Raji (cell line): ENCODE data around the gene KRT23.

Source experiments
- POLR2A ChIP-seq: IDR thresholded peaks from 2 replicates; pipeline ENCODE4 v1.6.1; 2011; ENCODE audit warnings: low read depth, low read length, control low read depth; ENCODE audit not compliant: insufficient read depth

Gene KRT23

DNA sequence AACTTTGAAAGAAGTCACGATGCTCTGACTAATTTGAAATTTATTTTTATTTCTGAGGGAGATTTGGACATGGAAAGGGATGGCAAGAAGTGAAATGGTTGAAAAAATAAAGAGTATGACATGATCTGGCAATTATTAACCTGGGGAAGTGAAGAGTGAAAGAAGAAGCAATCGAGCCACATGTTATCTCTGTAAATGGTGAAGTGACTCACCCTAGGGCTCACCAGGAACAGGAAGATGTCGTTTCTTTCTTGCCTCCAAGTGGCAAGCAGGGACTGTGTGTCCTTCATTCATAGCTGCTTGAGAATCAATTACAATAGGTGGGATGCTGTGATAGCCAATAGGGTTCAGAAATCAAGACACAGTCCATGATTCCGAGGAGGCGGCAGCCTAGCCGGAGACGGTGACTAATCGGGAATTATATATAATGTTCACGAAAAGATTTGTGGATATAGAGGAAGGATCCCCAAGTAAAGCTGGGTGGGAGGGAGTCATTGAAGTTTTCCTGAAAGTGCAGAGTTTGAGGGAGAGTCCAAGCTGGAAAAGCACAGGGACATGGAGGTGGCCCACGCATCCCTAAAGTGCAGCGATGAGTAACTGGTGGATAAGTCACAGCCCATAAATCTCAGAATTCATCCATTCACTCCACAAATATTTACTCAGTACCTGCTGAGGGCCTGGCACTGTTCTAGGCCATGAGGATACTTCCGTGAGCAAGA, 34.2 kb downstream of the KRT23 start:
- TF ChIP-seq POLR2A = no peak

DNA sequence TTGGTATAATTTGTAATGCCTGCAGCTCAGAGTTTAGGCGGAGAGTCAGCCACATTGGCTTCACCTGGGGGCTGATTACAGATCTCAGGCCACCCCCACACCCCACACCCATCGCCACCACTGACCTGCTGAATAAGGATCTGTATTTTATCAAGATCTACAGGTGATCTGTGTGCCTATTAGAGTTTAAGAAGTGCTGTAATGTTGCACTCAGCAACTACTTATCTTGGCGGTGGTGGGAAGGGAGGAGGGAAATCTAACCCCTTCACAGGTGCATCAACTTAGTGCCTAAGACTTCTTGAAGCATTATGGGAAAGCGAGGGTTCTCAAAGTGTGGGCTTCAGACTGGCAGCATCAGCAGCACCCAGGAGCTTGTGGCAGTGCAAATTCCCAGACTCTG, 34.9 kb downstream of the KRT23 start:
- TF ChIP-seq POLR2A = no peak

DNA sequence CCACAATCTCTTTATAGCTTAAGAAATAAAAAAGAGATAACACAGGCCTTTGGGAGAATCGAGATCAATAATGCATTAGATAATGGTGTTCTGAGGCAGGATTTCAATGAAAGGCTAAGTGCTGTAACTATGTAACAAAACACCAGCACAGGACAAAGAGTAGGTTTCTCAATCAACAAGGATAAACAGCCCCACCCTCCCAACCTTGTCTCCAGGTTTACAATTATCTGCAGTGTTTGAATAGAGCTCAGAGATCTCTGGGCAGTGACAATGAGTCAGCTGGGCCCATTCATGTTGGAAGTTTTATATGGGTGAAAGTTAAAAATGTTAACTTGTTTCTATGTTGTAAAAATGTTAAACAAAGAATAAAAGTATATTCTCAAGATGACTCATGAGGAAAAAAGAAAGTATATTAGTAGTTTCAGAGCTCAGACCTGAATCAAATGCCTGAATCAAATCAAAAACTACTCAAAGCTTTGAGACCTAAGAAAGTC, 35.4 kb downstream of the KRT23 start:
- no peak for TF ChIP-seq POLR2A

DNA sequence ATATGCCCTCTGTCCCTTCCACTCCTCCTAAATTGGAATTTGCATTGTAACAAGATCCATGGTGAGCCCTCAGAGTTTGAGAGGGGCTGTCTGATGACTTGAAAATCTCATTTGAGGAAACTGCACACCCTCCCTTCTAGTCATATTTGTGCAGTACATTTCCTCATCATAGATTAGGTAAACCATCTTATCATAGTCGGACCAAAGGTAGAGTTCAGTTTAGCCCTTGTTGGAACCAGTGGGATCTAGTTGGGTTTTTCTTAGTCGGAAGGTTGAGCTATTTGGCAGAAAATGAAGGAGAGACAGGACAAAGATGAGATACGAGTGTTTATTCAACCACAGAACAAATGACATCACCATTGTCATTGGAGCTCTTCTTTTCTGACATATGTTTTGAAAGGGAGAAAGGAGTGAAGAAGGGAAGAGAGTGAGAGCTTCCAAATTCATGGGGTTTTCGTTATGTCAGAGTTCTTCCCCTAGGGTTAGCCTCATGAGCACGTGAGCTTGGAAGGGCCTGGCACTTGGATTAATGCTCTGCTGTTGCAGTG, 36.6 kb downstream of the KRT23 start:
- TF ChIP-seq POLR2A = no peak

DNA sequence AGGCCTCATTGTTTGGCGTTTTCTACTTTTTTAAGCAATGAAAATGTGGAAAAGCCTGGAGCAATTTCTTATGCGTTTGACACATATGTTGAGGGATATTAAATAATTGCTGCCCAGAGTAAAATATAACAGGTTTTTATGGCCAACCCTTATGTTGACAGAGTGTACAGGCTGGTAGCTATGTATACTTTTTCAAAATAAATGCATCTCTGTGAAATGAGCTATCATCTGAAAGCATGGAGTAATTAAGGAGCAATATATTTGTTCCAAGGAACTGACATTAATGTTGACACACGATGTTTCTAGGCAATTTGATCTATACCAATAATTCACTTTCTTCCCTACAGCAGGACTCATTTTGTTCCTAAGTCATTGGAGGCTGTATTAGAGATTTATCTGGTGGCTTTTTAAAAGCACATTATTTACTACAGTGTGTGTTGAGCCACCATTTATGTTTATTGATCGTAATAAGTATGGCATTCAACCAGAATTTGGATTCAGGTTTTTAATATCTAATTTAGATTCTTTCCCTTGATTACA, 40.5 kb downstream of the KRT23 start:
- TF ChIP-seq POLR2A = no peak

DNA sequence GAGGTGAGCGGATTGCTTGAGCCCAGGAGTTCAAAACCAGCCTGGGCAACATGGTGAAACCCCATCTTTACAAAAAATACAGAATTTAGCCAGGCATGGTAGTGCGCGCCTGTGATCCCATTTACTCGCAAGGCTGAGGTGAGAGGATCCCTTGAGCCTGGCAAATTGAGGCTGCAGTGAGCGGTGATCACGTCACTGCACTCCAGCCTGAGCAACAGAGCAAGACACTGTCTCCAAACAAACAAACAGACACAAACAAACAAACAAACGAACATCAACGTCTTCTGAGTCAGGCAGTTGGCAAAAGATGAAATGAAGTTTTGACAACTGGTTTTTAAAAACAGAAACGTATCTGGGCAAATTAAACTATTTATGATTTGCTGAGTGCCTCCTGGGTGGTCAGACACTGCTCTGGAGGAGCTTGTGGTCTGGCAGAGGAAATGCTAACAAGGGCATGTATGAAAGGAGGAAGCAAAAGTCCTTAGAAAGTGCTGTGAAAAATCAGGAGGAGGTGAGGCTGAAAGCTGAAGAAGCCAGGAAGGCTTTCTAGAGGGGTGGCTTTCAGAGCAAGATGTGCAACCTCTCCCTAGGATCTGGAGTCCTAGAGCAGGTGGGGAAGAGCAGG, 42.2 kb downstream of the KRT23 start:
- TF ChIP-seq POLR2A = no peak

DNA sequence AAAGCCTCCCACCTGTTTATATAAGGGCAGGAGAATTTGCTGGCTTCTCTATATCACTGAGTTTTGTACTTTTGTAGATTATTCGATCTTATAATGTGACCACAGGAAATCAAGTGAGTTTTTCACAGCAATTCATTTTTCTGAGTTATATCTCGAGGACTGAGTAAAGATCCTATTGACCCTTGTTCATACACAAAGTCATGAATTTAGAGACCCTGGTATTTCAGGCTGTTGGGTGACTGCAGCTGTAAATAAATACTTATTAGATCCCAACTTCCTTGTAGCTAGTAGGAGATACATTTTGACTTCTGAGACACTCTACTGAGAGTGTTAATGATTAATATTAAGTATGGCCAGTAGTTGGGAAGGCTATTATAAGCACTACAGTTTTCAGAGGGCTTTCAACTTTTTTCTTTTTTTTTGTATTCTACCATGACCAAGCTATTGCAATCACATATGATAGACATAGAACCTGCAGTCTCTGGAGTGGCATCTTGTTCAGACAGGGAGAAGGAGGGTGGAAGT, 49.2 kb downstream of the KRT23 start:
- no peak for TF ChIP-seq POLR2A

DNA sequence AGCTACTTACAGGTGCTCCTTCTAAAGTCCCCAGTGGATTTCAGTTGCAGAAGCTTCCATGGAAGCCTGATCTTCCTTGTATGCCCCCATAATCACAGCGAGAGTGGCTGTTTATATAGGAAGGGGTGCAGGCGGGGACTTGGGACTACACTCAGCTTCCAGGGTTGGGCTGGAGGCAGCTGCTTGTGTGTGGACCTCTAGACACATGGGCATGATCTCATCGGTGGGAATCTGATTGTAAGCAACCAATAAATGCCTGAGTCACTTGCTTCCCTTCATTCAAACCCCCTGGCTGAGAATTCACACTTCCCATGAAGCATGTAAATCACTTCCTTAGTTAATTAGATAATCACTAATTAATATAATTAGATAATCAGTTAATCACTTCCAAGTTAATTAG, 51.4 kb downstream of the KRT23 start:
- no peak for TF ChIP-seq POLR2A

DNA sequence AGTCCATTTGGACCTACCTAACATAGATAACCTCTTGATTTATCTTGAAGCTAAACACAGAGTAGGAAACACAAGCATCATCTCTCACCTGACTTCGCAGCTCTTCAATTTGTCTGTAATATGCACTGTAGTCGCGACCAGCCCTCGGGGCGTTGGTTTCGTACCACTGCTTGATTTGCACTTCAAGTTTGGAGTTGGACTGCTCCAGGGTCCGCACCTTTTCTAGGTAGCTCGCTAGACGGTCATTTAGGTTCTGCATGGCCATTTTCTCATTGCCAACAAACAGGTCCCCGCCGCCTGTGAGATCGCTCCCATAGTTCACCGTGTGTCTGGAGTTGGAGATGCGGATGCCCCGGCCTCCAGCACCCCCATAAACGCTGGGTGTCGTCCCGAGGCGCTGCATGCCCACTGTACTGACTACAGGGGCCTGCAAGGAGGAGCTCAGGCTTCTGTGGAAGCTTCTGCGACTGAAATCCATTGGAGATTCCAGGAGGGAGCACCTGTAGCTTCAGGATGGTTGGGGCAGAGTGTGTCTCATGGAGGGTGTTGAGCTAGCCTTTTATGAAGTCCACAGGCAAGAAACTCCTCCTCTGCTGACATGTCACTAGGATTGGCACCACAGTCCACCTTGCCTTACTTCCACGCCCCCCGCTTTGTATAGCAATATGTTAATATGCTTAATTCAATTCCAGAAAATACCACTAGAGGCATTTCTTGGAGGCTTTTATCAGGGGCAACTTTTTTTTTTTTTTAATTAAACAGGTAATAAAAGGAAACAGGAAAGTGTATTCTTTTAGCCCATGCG, 52.5 kb downstream of the KRT23 start, which contains the start of gene KRT20:
KRT20 (minus strand) TSS at position 535 of the 805 bp plus-strand sequence; CDS start at position 478, 57 bp downstream.
- TF ChIP-seq POLR2A = no peak

DNA sequence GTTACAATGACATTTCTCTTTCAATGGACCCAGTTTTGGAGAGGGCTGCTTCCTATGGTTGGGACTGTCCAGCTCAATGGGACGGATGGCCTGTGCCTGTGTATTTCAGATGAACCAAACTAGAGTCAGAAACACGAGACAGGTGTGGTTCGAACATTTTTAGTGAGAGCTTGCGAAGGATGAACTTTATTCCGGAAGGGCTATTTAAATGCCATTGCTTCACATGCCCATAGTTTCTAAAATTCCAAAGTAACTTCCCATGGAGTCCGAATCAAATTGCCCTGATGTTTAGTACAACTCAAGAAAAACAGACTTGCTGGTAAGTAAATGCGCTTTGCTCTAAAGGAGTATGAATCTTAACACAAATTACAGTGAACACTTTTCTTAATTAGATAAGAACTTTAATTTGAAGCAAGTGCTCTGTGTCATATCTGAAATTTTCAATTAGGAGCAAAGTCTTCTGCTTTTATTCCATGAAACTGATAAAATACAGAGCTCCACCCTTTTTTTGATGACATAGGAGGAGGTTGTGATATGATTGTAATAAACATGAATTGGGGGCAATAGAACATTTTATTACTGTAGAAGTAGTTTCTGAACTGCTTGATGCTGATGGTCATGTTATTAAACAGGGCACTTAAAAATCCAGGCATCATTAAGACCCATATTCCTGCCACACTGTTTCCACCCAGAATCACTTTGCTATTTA, 53.7 kb downstream of the KRT23 start:
- no peak for TF ChIP-seq POLR2A

DNA sequence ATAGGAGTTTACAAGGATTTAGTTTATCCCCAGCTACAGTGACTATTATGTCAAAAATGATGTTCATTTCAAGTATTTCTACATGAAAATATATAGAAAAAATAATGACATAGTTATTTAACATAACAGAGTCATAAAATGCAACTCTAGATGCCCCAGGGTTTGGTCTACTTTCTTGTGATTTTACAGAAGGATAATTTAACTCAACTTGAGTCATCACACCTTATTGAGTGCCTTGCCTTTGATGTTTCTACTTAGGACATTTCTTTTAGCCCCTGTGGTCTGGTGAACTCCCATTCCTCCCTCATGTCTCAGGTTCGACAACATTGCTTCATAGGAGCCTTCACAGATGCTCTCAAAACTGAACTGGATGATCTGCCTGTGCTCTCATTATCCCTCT, 54.4 kb downstream of the KRT23 start:
- no peak for TF ChIP-seq POLR2A

DNA sequence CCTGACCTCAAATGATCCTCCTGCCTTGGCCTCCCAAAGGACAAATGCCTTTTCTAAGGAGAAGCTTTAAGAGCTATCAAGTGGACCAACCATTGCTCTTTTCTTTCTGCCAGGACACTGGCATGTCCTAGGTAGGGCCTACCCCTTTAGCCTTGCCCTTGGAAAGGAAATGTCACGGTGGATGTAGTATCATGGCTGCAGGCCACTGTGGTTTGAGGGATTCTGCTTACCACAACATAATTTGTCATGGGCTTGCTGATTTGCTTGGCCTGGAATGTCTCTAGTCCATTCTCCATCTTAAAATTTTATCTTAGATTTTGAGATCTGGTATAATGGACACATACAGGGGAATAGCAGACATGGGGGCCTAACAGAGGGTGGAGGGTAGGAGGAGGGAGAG, 58.4 kb downstream of the KRT23 start:
- no peak for TF ChIP-seq POLR2A

DNA sequence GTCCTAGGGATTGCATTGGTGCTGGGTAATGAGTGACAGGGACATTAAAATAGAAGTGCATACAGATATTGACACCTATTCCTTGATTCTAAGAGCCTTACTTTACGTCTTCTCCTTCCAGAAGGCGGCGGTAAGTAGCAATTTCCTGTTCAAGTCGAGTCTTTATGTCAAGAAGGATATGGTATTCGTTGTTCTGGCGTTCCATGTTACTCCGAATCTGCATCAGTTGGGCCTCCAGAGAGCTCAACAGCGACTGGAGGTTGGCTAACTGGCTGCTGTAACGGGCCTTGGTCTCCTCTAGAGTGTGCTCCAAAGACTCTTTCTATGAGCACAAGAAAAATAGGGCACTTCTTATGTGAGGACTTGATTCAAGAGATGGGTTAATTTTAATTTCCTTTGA, 59.4 kb downstream of the KRT23 start:
- no peak for TF ChIP-seq POLR2A

DNA sequence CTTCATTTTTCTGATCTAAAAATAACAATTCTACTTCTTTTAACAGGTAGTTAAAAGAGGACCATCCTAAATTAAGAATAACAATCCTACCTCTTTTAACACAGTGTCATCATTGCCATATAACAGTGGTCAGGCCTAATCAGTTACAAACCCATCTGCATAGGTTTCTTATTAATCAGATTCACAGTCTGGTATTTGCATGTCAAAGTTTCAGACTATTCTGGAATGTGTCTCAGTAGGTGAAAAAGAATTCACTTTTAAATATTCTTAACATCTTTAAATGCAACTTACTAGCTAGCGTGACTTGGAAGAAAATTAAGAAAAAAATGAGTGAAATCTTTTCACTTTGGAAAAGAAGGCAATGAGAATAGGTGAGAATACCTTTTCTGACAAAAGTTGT, 63.6 kb downstream of the KRT23 start:
- TF ChIP-seq POLR2A = no peak
